GM12874 (cell line): Measurements from ENCODE around the gene VPS35.

Experiments used
- CTCF ChIP-seq: IDR thresholded peaks from 2 replicates; pipeline ENCODE4 v1.5.1; 2011; ENCODE audit warnings: low read depth, mild to moderate bottlenecking, control low read depth, low read length, moderate library complexity; ENCODE audit not compliant: insufficient read depth

The VPS35 gene

GRCh38 chr16:46720619-46721018, 31.6 kb upstream of the VPS35 start:
- TF ChIP-seq CTCF, result no peak

- TF ChIP-seq CTCF, result no peak
Measured at GRCh38 chr16:46719528-46719927, 30.6 kb upstream of the VPS35 start.

GRCh38 chr16:46718214-46718613, 29.2 kb upstream of the VPS35 start:
- no peak for TF ChIP-seq CTCF

GRCh38 chr16:46717692-46718091, 28.7 kb upstream of the VPS35 start:
- TF ChIP-seq CTCF, result no peak

GRCh38 chr16:46715769-46716305, 26.9 kb upstream of the VPS35 start:
- no peak for TF ChIP-seq CTCF

GRCh38 chr16:46714797-46715591, 26.0 kb upstream of the VPS35 start:
- no peak for TF ChIP-seq CTCF

- no peak for TF ChIP-seq CTCF
Measured at GRCh38 chr16:46713634-46714033, 24.7 kb upstream of the VPS35 start.
